GM23338 (cell line): Measurements from ENCODE around the gene OR5C1. TPM values are rescaled to one million over a fixed set of nuclear protein-coding genes. Genes with fewer than 3 reads are reported as not detected.

ENCODE experiments used
- ATAC-seq: fragments of 200-7000 bp; cut with Tn5 transposase; 3 replicates; pipeline ENCODE4 v1.9.1; 2020
- DNase-seq: peaks from one replicate; pipeline ENCODE4 v3.0.0-alpha.2; 2015; ENCODE audit warnings: low spot score
- H2AFZ ChIP-seq: fragments of 200-600 bp; sonication (generic); 2 replicates; pipeline ENCODE4 v1.8.0; 2016; ENCODE audit warnings: antibody characterized with exemption, mild to moderate bottlenecking, moderate library complexity
- H3F3A ChIP-seq: fragments of 200-600 bp; sonication (generic); replicated peaks from 2 replicates; pipeline ENCODE4 v1.8.0; 2017; ENCODE audit warnings: antibody characterized with exemption, mixed run types, low read depth
- H3K27ac ChIP-seq: fragments of 200-600 bp; sonication (generic); 2 replicates; pipeline ENCODE4 v1.6.1; 2016; ENCODE audit warnings: low read depth
- H3K27me3 ChIP-seq: fragments of 200-600 bp; sonication (generic); 2 replicates; pipeline ENCODE4 v1.8.0; 2016; ENCODE audit warnings: mild to moderate bottlenecking, mixed run types, moderate library complexity; ENCODE audit not compliant: insufficient read depth
- H3K36me3 ChIP-seq: fragments of 200-600 bp; sonication (generic); 2 replicates; pipeline ENCODE4 v1.8.0; 2016; ENCODE audit warnings: mild to moderate bottlenecking; ENCODE audit not compliant: insufficient read depth
- H3K4me1 ChIP-seq: fragments of 200-600 bp; sonication (generic); 2 replicates; pipeline ENCODE4 v1.8.0; 2016; ENCODE audit warnings: mild to moderate bottlenecking, moderate library complexity; ENCODE audit not compliant: insufficient read depth
- H3K4me2 ChIP-seq: fragments of 200-600 bp; sonication (generic); 2 replicates; pipeline ENCODE4 v1.7.1; 2017; ENCODE audit warnings: mixed run types
- H3K4me3 ChIP-seq: fragments of 200-600 bp; sonication (generic); 2 replicates; pipeline ENCODE4 v1.6.1; 2016; ENCODE audit warnings: mixed run types
- H3K79me2 ChIP-seq: fragments of 200-600 bp; sonication (generic); replicated peaks from 2 replicates; pipeline ENCODE4 v1.8.0; 2017; ENCODE audit warnings: mild to moderate bottlenecking; ENCODE audit not compliant: insufficient read depth
- H3K9me2 ChIP-seq: fragments of 200-600 bp; sonication (generic); 2 replicates; pipeline ENCODE4 v1.8.0; 2017; ENCODE audit not compliant: insufficient read depth
- H4K20me1 ChIP-seq: fragments of 200-600 bp; sonication (generic); replicated peaks from 2 replicates; pipeline ENCODE4 v1.8.0; 2017; ENCODE audit warnings: mild to moderate bottlenecking; ENCODE audit not compliant: insufficient read depth
- H3K27ac Mint-ChIP-seq: 2 replicates; pipeline ENCODE4 v1.8.0; 2020; ENCODE audit warnings: inconsistent platforms, mild to moderate bottlenecking, moderate library complexity, mixed read lengths
- H3K27me3 Mint-ChIP-seq: 3 replicates; pipeline ENCODE4 v1.8.0; 2022; ENCODE audit warnings: low read depth, mild to moderate bottlenecking, moderate library complexity, mixed read lengths, inconsistent platforms; ENCODE audit not compliant: insufficient read depth, poor library complexity
- H3K36me3 Mint-ChIP-seq: 3 replicates; pipeline ENCODE4 v1.8.0; 2021; ENCODE audit warnings: low read depth, mild to moderate bottlenecking, inconsistent platforms, moderate library complexity, mixed read lengths
- H3K4me1 Mint-ChIP-seq: 3 replicates; pipeline ENCODE4 v1.8.0; 2020; ENCODE audit warnings: mild to moderate bottlenecking, inconsistent platforms, mixed read lengths
- H3K4me3 Mint-ChIP-seq: 3 replicates; pipeline ENCODE4 v1.8.0; 2021; ENCODE audit warnings: moderate library complexity, mild to moderate bottlenecking, inconsistent platforms, mixed read lengths
- H3K9me3 Mint-ChIP-seq: 3 replicates; pipeline ENCODE4 v1.8.0; 2020; ENCODE audit warnings: moderate library complexity, mild to moderate bottlenecking, inconsistent platforms, mixed read lengths
- CREB1 ChIP-seq: fragments of 250-450 bp; sonication (Bioruptor Pico); IDR thresholded peaks from 2 replicates; pipeline ENCODE4 v1.5.0; 2020; ENCODE audit warnings: low read depth, mild to moderate bottlenecking, moderate library complexity
- CTCF ChIP-seq, 2 experiments: fragments of 200-600 bp in 1 of 2; sonication (generic) in 1 of 2; conservative IDR thresholded peaks; 2 replicates each; pipeline versions ENCODE4 v1.5.1 to v1.6.1; 2016 to 2017; ENCODE audit warnings: antibody characterized with exemption in 2 of 2, low read depth in 2 of 2, mild to moderate bottlenecking in 2 of 2, moderate library complexity in 1 of 2
- ETS1 ChIP-seq: IDR thresholded peaks from 2 replicates; pipeline ENCODE4 v1.6.1; 2016; ENCODE audit warnings: antibody characterized with exemption
- EZH2 ChIP-seq: fragments of 200-600 bp; sonication (generic); IDR thresholded peaks from one replicate; pipeline ENCODE4 v1.8.0; 2017; ENCODE audit warnings: antibody characterized with exemption, mild to moderate bottlenecking, low read depth; ENCODE audit not compliant: unreplicated experiment
- EZH2phosphoT487 ChIP-seq: fragments of 200-600 bp; sonication (generic); IDR thresholded peaks from one replicate; pipeline ENCODE4 v1.8.1; 2018; ENCODE audit warnings: antibody characterized with exemption; ENCODE audit not compliant: unreplicated experiment
- JUNB ChIP-seq: IDR thresholded peaks from one replicate; pipeline ENCODE4 v1.6.1; 2016; ENCODE audit warnings: antibody characterized with exemption; ENCODE audit not compliant: unreplicated experiment
- NANOG ChIP-seq: IDR thresholded peaks from 2 replicates; pipeline ENCODE4 v1.6.1; 2016; ENCODE audit warnings: antibody characterized with exemption, borderline replicate concordance
- POLR2AphosphoS5 ChIP-seq: IDR thresholded peaks from 2 replicates; pipeline ENCODE4 v1.6.1; 2016; ENCODE audit warnings: antibody characterized with exemption, low read depth
- REST ChIP-seq: IDR thresholded peaks from one replicate; pipeline ENCODE4 v1.6.1; 2018; ENCODE audit warnings: antibody characterized with exemption; ENCODE audit not compliant: unreplicated experiment
- STAT1 ChIP-seq: IDR thresholded peaks from one replicate; pipeline ENCODE4 v1.6.1; 2016; ENCODE audit warnings: antibody characterized with exemption; ENCODE audit not compliant: unreplicated experiment
- ZNF114 ChIP-seq: fragments of 250-450 bp; sonication (Bioruptor Pico); IDR thresholded peaks from 2 replicates; pipeline ENCODE4 v1.5.0; 2020; ENCODE audit warnings: mild to moderate bottlenecking, moderate library complexity
- ZNF331 ChIP-seq: fragments of 250-450 bp; sonication (Bioruptor Pico); IDR thresholded peaks from 2 replicates; pipeline ENCODE4 v1.5.0; 2020; ENCODE audit warnings: low read depth, mild to moderate bottlenecking, moderate library complexity
- ZNF462 ChIP-seq: fragments of 250-450 bp; sonication (Bioruptor Pico); IDR thresholded peaks from 2 replicates; pipeline ENCODE4 v1.5.0; 2020; ENCODE audit warnings: mild to moderate bottlenecking, moderate library complexity
- polyA plus RNA-seq: library from polyadenylated mRNA; unstranded; fragments of >200 nt; fragmentation: Nextera tagmentation; extraction: Ambion mirVana; gene quantifications from 2 replicates; pipeline ENCODE4 v1.2.1, GENCODE V29; 2016
- total RNA-seq: library from RNA; depleted of rRNA; stranded (reverse); fragments of >200 nt; shearing (Covaris generic); gene quantifications from 2 replicates; pipeline ENCODE4 v1.2.3, GENCODE V29; 2014

OR5C1 gene
- total and polyA plus RNA-seq, 2 experiments from 2014 or later: not detected

- H3K9me3 Mint-ChIP-seq: peaks cover 93% of the 10 kb centered on the region
Measured at GRCh38 chr9:122742003-122742402, 46.7 kb upstream of the OR5C1 start, which contains the start of gene OR1L6. OR1L6 (plus strand) TSS chr9:122742303; CDS start chr9:122749848, 7,545 bp downstream.

More at GRCh38 chr9:122742003-122742402, 46.7 kb upstream of the OR5C1 start, which contains the start of gene OR1L6:
- Histone ChIP-seq H3K27ac (no peak within 1 kb of the TSS), H3K36me3 (no peaks in the 10 kb centered on the region), H3K4me3 (no peak within 1 kb of the TSS), H3K79me2 (no peaks in the 10 kb centered on the region), H3K27me3 (no peaks in the 10 kb centered on the region), H3K4me1 (no peaks in the 10 kb centered on the region), H3K9me2 (no peaks in the 10 kb centered on the region), H2AFZ (no peak within 1 kb of the TSS), H3K4me2 (no peak within 1 kb of the TSS), H4K20me1 (no peaks in the 10 kb centered on the region), H3F3A (no peaks in the 10 kb centered on the region)
- no peak for ATAC-seq
- no peak for TF ChIP-seq POLR2AphosphoS5
- no peak for TF ChIP-seq STAT1
- TF ChIP-seq ZNF462: no peak
- TF ChIP-seq CREB1 (CRISPR knock-in tag): no peak
- TF ChIP-seq JUNB: no peak
- no peak for TF ChIP-seq ETS1
- no peak for TF ChIP-seq REST
- no peak for TF ChIP-seq EZH2phosphoT487
- TF ChIP-seq EZH2: no peak
- TF ChIP-seq CTCF (conservative IDR thresholded peaks at IDR 0.05; ENCODE audit: low read depth in 2 of 2): no peak
- no peak for TF ChIP-seq ZNF114 (CRISPR knock-in tag)
- TF ChIP-seq ZNF331: no peak
- TF ChIP-seq NANOG: no peak
- no peaks in the 10 kb centered on the region for H3K4me1 Mint-ChIP-seq
- H3K4me3 Mint-ChIP-seq: no peak within 1 kb of the TSS
- H3K27me3 Mint-ChIP-seq: no peaks in the 10 kb centered on the region
- H3K36me3 Mint-ChIP-seq: peaks cover 17% of the 10 kb centered on the region
- no peak within 1 kb of the TSS for H3K27ac Mint-ChIP-seq
- no peak for DNase-seq
